HepG2 (cell line): ENCODE data around the gene C4B. TPM values are rescaled to one million over a fixed set of nuclear protein-coding genes. Genes with fewer than 3 reads are reported as not detected.

Source experiments
- ATAC-seq: fragments of 200-7000 bp; cut with Tn5 transposase; 3 replicates; pipeline ENCODE4 v1.9.1; 2020; ENCODE audit warnings: mild to moderate bottlenecking, moderate library complexity
- BruUV-seq: library from RNA; stranded (reverse); fragments of 400-500 nt; replicated peaks from 2 replicates; lab custom pipeline; 2021; lab: Mats Ljungman, UMichigan
- CTCF ChIA-PET: fragments of 300-600 bp; formaldehyde crosslinking; extraction: SDS; loops from one replicate; lab custom pipeline; 2021; ENCODE audit warnings: low total read pairs, inconsistent platforms, low intra/inter-chr PET ratio; lab: Yijun Ruan, JAX
- POLR2A ChIA-PET: fragments of 350-600 bp; sonication (Branson Sonifier 250); formaldehyde crosslinking; loops from one replicate; lab custom pipeline; 2020; ENCODE audit warnings: antibody characterized with exemption, inconsistent platforms; lab: Yijun Ruan, JAX
- DNase-seq: peaks from one replicate; pipeline ENCODE4 v3.0.0-alpha.2; 2015; ENCODE audit warnings: low spot score
- FAIRE-seq: peaks from 3 replicates; lab custom pipeline; 2011; peaks lifted over from hg19 to GRCh38; lab: Jason Lieb, UNC
- H2AFZ ChIP-seq: one replicate; pipeline ENCODE4 v1.6.1; 2011; ENCODE audit warnings: low read length, inconsistent platforms
- H3K27ac ChIP-seq: fragments of 300-600 bp; 3 replicates; pipeline ENCODE4 v1.8.0; 2011; ENCODE audit warnings: mixed run types, mild to moderate bottlenecking, mixed read lengths, low read length, inconsistent platforms; ENCODE audit not compliant: insufficient read depth; ENCODE audit errors: extremely low read length
- H3K27me3 ChIP-seq, 2 experiments: fragments of 200-600 bp in 1 of 2; 2 replicates in 1 of 2; 3 replicates in 1 of 2; pipeline versions ENCODE4 v1.6.0 to v1.8.0; 2011; ENCODE audit warnings: low read length in 2 of 2, mild to moderate bottlenecking in 2 of 2, moderate library complexity in 2 of 2, inconsistent platforms in 1 of 2; ENCODE audit not compliant: insufficient read depth in 2 of 2, control insufficient read depth in 1 of 2
- H3K36me3 ChIP-seq, 2 experiments: fragments of 200-600 bp in 1 of 2; replicated peaks in 1 of 2; 2 replicates in 1 of 2; 3 replicates in 1 of 2; pipeline versions ENCODE4 v1.5.1 to v1.8.0; 2011; ENCODE audit warnings: low read length in 2 of 2, inconsistent platforms in 1 of 2; ENCODE audit not compliant: insufficient read depth in 2 of 2, control insufficient read depth in 1 of 2
- H3K4me1 ChIP-seq: 2 replicates; pipeline ENCODE4 v1.5.1; 2012; ENCODE audit warnings: low read length, inconsistent platforms; ENCODE audit not compliant: insufficient read depth
- H3K4me2 ChIP-seq: 2 replicates; pipeline ENCODE4 v1.6.0; 2011; ENCODE audit warnings: low read depth, low read length, inconsistent platforms
- H3K4me3 ChIP-seq, 3 experiments: fragments of 200-600 bp in 1 of 3; sonication (generic), shearing (Covaris generic) in 1 of 3; replicated peaks in 1 of 3; 2 replicates each; pipeline ENCODE4 v1.5.1; 2011 to 2016; ENCODE audit warnings: low read length in 3 of 3, inconsistent platforms in 2 of 3, low read depth in 2 of 3, mild to moderate bottlenecking in 2 of 3, control low read depth in 1 of 3, mixed read lengths in 1 of 3; ENCODE audit not compliant: insufficient read depth in 1 of 3
- H3K79me2 ChIP-seq: one replicate; pipeline ENCODE4 v1.6.1; 2011; ENCODE audit warnings: low read length, inconsistent platforms; ENCODE audit not compliant: insufficient read depth
- H3K9ac ChIP-seq: 2 replicates; pipeline ENCODE4 v1.6.0; 2011; ENCODE audit warnings: mild to moderate bottlenecking, low read depth, low read length, inconsistent platforms; ENCODE audit not compliant: insufficient read depth
- H3K9me3 ChIP-seq: 2 replicates; pipeline ENCODE4 v1.5.1; 2012; ENCODE audit warnings: mild to moderate bottlenecking, low read length
- H4K20me1 ChIP-seq: 2 replicates; pipeline ENCODE4 v1.6.0; 2011; ENCODE audit warnings: inconsistent platforms, mild to moderate bottlenecking, low read length, moderate library complexity; ENCODE audit not compliant: insufficient read depth
- AKAP8 ChIP-seq: sonication (generic); formaldehyde crosslinking; IDR thresholded peaks from 2 replicates; pipeline ENCODE4 v1.5.1; 2020; ENCODE audit warnings: mild to moderate bottlenecking, missing genetic modification reagents
- ATF7 ChIP-seq, 2 experiments: fragments of 450-650 bp in 1 of 2; sonication (generic) in 1 of 2; formaldehyde crosslinking in 1 of 2; IDR thresholded peaks; 2 replicates each; pipeline versions ENCODE4 v1.4.0 to v1.6.1; 2016 to 2020; ENCODE audit warnings: antibody characterized with exemption in 1 of 2, mild to moderate bottlenecking in 1 of 2, missing genetic modification reagents in 1 of 2
- CC2D1A ChIP-seq: sonication (generic); formaldehyde crosslinking; IDR thresholded peaks from 2 replicates; pipeline ENCODE4 v1.8.1; 2023; ENCODE audit warnings: mild to moderate bottlenecking, missing genetic modification reagents
- CHD4 ChIP-seq: fragments of 200-600 bp; sonication (generic); IDR thresholded peaks from 2 replicates; pipeline ENCODE4 v1.7.0; 2017; ENCODE audit warnings: mild to moderate bottlenecking, low read length, borderline replicate concordance
- DZIP1 ChIP-seq: sonication (generic); formaldehyde crosslinking; IDR thresholded peaks from 2 replicates; pipeline ENCODE4 v1.5.0; 2020; ENCODE audit warnings: mild to moderate bottlenecking, missing genetic modification reagents
- NR1H2 ChIP-seq: sonication (generic); formaldehyde crosslinking; IDR thresholded peaks from 2 replicates; pipeline ENCODE4 v1.8.1; 2022; ENCODE audit warnings: low read depth, missing genetic modification reagents, borderline replicate concordance
- NRL ChIP-seq: sonication (generic); formaldehyde crosslinking; IDR thresholded peaks from 2 replicates; pipeline ENCODE4 v1.5.0; 2020; ENCODE audit warnings: missing genetic modification reagents, mild to moderate bottlenecking, moderate library complexity, borderline replicate concordance
- ONECUT2 ChIP-seq: sonication (generic); formaldehyde crosslinking; IDR thresholded peaks from 2 replicates; pipeline ENCODE4 v1.4.0; 2020; ENCODE audit warnings: missing genetic modification reagents
- PAF1 ChIP-seq: IDR thresholded peaks from 2 replicates; pipeline ENCODE4 v1.6.1; 2016; ENCODE audit warnings: missing genetic modification reagents, missing compliant biosample characterization
- RBAK ChIP-seq: sonication (generic); formaldehyde crosslinking; IDR thresholded peaks from 2 replicates; pipeline ENCODE4 v1.5.1; 2020; ENCODE audit warnings: mild to moderate bottlenecking, missing genetic modification reagents
- SATB2 ChIP-seq: sonication (generic); formaldehyde crosslinking; IDR thresholded peaks from 2 replicates; pipeline ENCODE4 v1.5.0; 2020; ENCODE audit warnings: missing genetic modification reagents
- SSRP1 ChIP-seq: IDR thresholded peaks from 2 replicates; pipeline ENCODE4 v1.6.1; 2016; ENCODE audit warnings: control low read depth
- THAP11 ChIP-seq: IDR thresholded peaks from 2 replicates; pipeline ENCODE4 v1.6.1; 2016; ENCODE audit warnings: missing biosample characterization, missing genetic modification reagents
- THAP7 ChIP-seq: sonication (generic); formaldehyde crosslinking; IDR thresholded peaks from 2 replicates; pipeline ENCODE4 v1.8.1; 2023; ENCODE audit warnings: mild to moderate bottlenecking, missing genetic modification reagents
- ZMAT5 ChIP-seq: sonication (generic); formaldehyde crosslinking; IDR thresholded peaks from 2 replicates; pipeline ENCODE4 v1.5.0; 2020; ENCODE audit warnings: mild to moderate bottlenecking, low read depth, missing genetic modification reagents, borderline replicate concordance
- ZNF224 ChIP-seq: sonication (generic); formaldehyde crosslinking; IDR thresholded peaks from 2 replicates; pipeline ENCODE4 v1.5.0; 2020; ENCODE audit warnings: mild to moderate bottlenecking, missing genetic modification reagents
- ZNF296 ChIP-seq: sonication (generic); formaldehyde crosslinking; conservative IDR thresholded peaks from 2 replicates; pipeline ENCODE4 v1.5.0; 2020; ENCODE audit warnings: mild to moderate bottlenecking, missing genetic modification reagents
- ZNF747 ChIP-seq: sonication (generic); formaldehyde crosslinking; IDR thresholded peaks from 2 replicates; pipeline ENCODE4 v1.8.1; 2023; ENCODE audit warnings: missing genetic modification reagents, mild to moderate bottlenecking, borderline replicate concordance
- WGBS: methylation state at CpG from one replicate; pipeline ENCODE4 v1.1.6; 2017; ENCODE audit warnings: low lambda C conversion rate; 5-methylcytosine and 5-hydroxymethylcytosine counted together
- in situ Hi-C: cut with HindIII; loops from 2 replicates; pipeline ENCODE4 v1.10.0; 2017; ENCODE audit warnings: low pct_unique_long_range_greater_than_20kb; ENCODE audit not compliant: extremely low pct_ligation_motif_present
- intact Hi-C: fragments of 100-400 bp; cut with micrococcal nuclease; formaldehyde crosslinking; loops from one replicate; pipeline ENCODE4 v1.10.0; 2022; ENCODE audit not compliant: unreplicated experiment
- polyA plus RNA-seq, 8 experiments: library from polyadenylated mRNA; depleted of rRNA in 3 of 8; stranded (reverse) in 7 of 8; unstranded in 1 of 8; fragments of >200 nt; fragmentation: Illumina TruSeq in 4 of 8; extraction: Trizol in 4 of 8; gene quantifications; 2 replicates each; pipeline versions ENCODE4 v1.2.1 to v1.2.3, GENCODE V29; 2011 to 2016; ENCODE audit warnings: low read depth in 4 of 8, missing spikeins in 1 of 8, mixed read lengths in 1 of 8; ENCODE audit not compliant: insufficient read depth in 1 of 8
- total RNA-seq, 5 experiments: library from RNA; depleted of rRNA; stranded (reverse); fragments of >200 nt; fragmentation: Illumina TruSeq; extraction: Trizol; gene quantifications; 2 replicates each; pipeline ENCODE4 v1.2.3, GENCODE V29; 2016; ENCODE audit warnings: low read depth in 1 of 5

Gene C4B
- total and polyA plus RNA-seq, 2 of the 13 experiments (the other 11 are each of a cell fraction or from before 2014, with no cell fraction given), result 167 to 538 TPM

- TF ChIP-seq RBAK, result no peak
Measured at GRCh38 chr6:31970604-31971271, 43.9 kb upstream of the C4B start (continued).

GRCh38 chr6:31971279-31971992 is 43.2 kb upstream of the C4B start:
- Histone ChIP-seq H3K4me3 (peak overlapping the region; percentile 73 to 94 (median 90)), H3K9me3 (no peaks in the 10 kb centered on the region), H3K4me1 (peaks cover 32% of the 10 kb centered on the region), H2AFZ (no peak overlapping the region), H3K27ac (peak overlapping the region; percentile 86), H3K79me2 (peaks cover 21% of the 10 kb centered on the region), H4K20me1 (no peaks in the 10 kb centered on the region), H3K4me2 (peak overlapping the region; percentile 99), H3K36me3 (peaks cover 26 to 41% of the 10 kb centered on the region in 2 experiments), H3K27me3 (no peaks in the 10 kb centered on the region; a peak in 1 of 5 replicates), H3K9ac (peak overlapping the region; percentile 88)
- ATAC-seq (peak; percentile 6), DNase-seq (no peak), FAIRE-seq (peak; percentile 8)
- POLR2A ChIA-PET, result interaction anchor here (0.8 to 6.1 kb wide), 15 partner anchors 9 to 319 kb away, joined by 3 to 142 read pairs (median 8); partner anchors contain the start of genes BAG6, C2, CFB and EHMT2
- CTCF ChIA-PET, result no interaction called here
- intact Hi-C loops, result no loop called here
- in situ Hi-C loops, result no loop called here
- WGBS, result 41% methylated on average over 29 of the region's 29 CpGs
- TSS peak; percentile 84 for BruUV-seq
- TF ChIP-seq PAF1 (CRISPR knock-in tag) (peak; percentile 70), ZNF747 (CRISPR knock-in tag) (0 out of 2 replicates have a peak, but pooled peaks have one; percentile 43), ZNF296 (CRISPR knock-in tag) (peak; percentile 72), ZMAT5 (CRISPR knock-in tag) (0 out of 2 replicates have a peak, but pooled peaks have one; percentile 46), THAP7 (peak; percentile 81), THAP11 (CRISPR knock-in tag) (no peak), SATB2 (CRISPR knock-in tag) (0 out of 2 replicates have a peak, but pooled peaks have one; percentile 35), CHD4 (peak; percentile 24; the same call in 1 of the 2 replicates), AKAP8 (CRISPR knock-in tag) (peak; percentile 88; the same call in 1 of the 2 replicates), NRL (CRISPR knock-in tag) (peak; percentile 43; the same call in 1 of the 2 replicates), ATF7 (IDR thresholded peaks at IDR 0.05) (peak; percentile 100), ATF7 (CRISPR knock-in tag; IDR thresholded peaks at IDR 0.05) (no peak; the same call in 1 of the 2 replicates), ONECUT2 (CRISPR knock-in tag) (0 out of 2 replicates have a peak, but pooled peaks have one; percentile 26), CC2D1A (CRISPR knock-in tag) (no peak), SSRP1 (CRISPR knock-in tag) (peak; percentile 96; the same call in 1 of the 2 replicates), NR1H2 (no peak), DZIP1 (CRISPR knock-in tag) (0 out of 2 replicates have a peak, but pooled peaks have one; percentile 67), ZNF224 (peak; percentile 61; the same call in 1 of the 2 replicates)
